Right ventricle myocardium inferior (tissue), 1 donor: ENCODE measurements around the gene FBXL7. TPM values are rescaled to one million over a fixed set of nuclear protein-coding genes. Genes with fewer than 3 reads are reported as not detected.
A peak's percentile ranks its signal among the peaks of the same experiment; 100 is the strongest.

ENCODE experiments used
- ATAC-seq: fragments of 200-7000 bp; cut with Tn5 transposase; one replicate; pipeline ENCODE4 v1.9.1; 2020; ENCODE audit warnings: mild to moderate bottlenecking, moderate library complexity
- DNase-seq: peaks from one replicate; pipeline ENCODE4 v3.0.0; 2021; ENCODE audit errors: missing footprints
- intact Hi-C: fragments of 100-400 bp; cut with DNase I; formaldehyde crosslinking; loops from one replicate; pipeline ENCODE4 v1.11.0; 2022
- total RNA-seq: library from RNA; stranded (reverse); fragmentation: NEBNext Ultra II Directional; extraction: Animal tissue kit (Norgen Biotek cat#: 25700); gene quantifications from one replicate; pipeline ENCODE4 v1.2.1, GENCODE V29; 2021
- donor health status: DM: no; HTN: yes; CAD: no; lungs with severe emphysema.

FBXL7 gene
- total RNA-seq, 1 donor from 2014 or later, result 17.8 TPM

GRCh38 chr5:15929611-15930263, 429.8 kb downstream of the FBXL7 start:
- no peak for DNase-seq
- no peak for ATAC-seq
- intact Hi-C loops, result no loop called here

- no peak for ATAC-seq
- intact Hi-C loops, result no loop called here
- DNase-seq, result no peak
Observed at GRCh38 chr5:15932066-15932465, 432.1 kb downstream of the FBXL7 start.

GRCh38 chr5:15933259-15934207, 433.6 kb downstream of the FBXL7 start:
- intact Hi-C loops, result no loop called here
- no peak for ATAC-seq
- DNase-seq, result no peak

GRCh38 chr5:15936505-15937245, 436.7 kb downstream of the FBXL7 start:
- ATAC-seq (no peak), DNase-seq (no peak)
- intact Hi-C loops, result no loop called here

- ATAC-seq (no peak), DNase-seq (no peak)
- intact Hi-C loops, result no loop called here
Observed at GRCh38 chr5:15937708-15938107, 437.7 kb downstream of the FBXL7 start.

- intact Hi-C loops, result no loop called here
- DNase-seq (no peak), ATAC-seq (no peak)
Observed at GRCh38 chr5:15938186-15938585, 438.2 kb downstream of the FBXL7 start.

GRCh38 chr5:15938961-15939360, 439.0 kb downstream of the FBXL7 start:
- intact Hi-C loops, result no loop called here
- ATAC-seq (no peak), DNase-seq (no peak)

- intact Hi-C loops, result no loop called here
- DNase-seq, result no peak
- ATAC-seq, result no peak
Observed at GRCh38 chr5:15940905-15941304, 440.9 kb downstream of the FBXL7 start.

GRCh38 chr5:15943487-15943886, 443.5 kb downstream of the FBXL7 start:
- ATAC-seq (no peak), DNase-seq (no peak)
- intact Hi-C loops, result no loop called here

GRCh38 chr5:15946026-15946425, 446.0 kb downstream of the FBXL7 start:
- intact Hi-C loops, result no loop called here
- no peak for DNase-seq
- ATAC-seq, result no peak

- intact Hi-C loops, result no loop called here
- no peak for DNase-seq
Observed at GRCh38 chr5:15948190-15948589, 448.2 kb downstream of the FBXL7 start.

GRCh38 chr5:15951126-15951525, 451.1 kb downstream of the FBXL7 start:
- intact Hi-C loops, result no loop called here
- ATAC-seq (no peak), DNase-seq (no peak)

More at GRCh38 chr5:15948190-15948589, 448.2 kb downstream of the FBXL7 start:
- no peak for ATAC-seq

GRCh38 chr5:15951550-15951949, 451.6 kb downstream of the FBXL7 start:
- intact Hi-C loops, result no loop called here
- ATAC-seq, result no peak
- DNase-seq, result no peak

GRCh38 chr5:15956622-15957021, 456.6 kb downstream of the FBXL7 start:
- DNase-seq, result no peak
- ATAC-seq, result no peak
- intact Hi-C loops, result no loop called here

GRCh38 chr5:15957124-15957523, 457.1 kb downstream of the FBXL7 start:
- DNase-seq (no peak), ATAC-seq (peak; percentile 21)
- intact Hi-C loops, result no loop called here

- intact Hi-C loops, result no loop called here
- DNase-seq, result no peak
- ATAC-seq, result peak; percentile 90
Observed at GRCh38 chr5:15959370-15960164, 459.6 kb downstream of the FBXL7 start.

GRCh38 chr5:15966066-15966640, 466.2 kb downstream of the FBXL7 start:
- intact Hi-C loops, result no loop called here
- ATAC-seq (no peak), DNase-seq (no peak)

GRCh38 chr5:15966651-15967050, 466.7 kb downstream of the FBXL7 start:
- DNase-seq (no peak), ATAC-seq (no peak)
- intact Hi-C loops, result no loop called here
